ENCODE data around the gene SMARCA1. TPM values are rescaled to one million over a fixed set of nuclear protein-coding genes. Genes with fewer than 3 reads are reported as not detected.

Gene SMARCA1
- total and polyA plus RNA-seq, 4 donors, result 7.8 to 104 (median 15.7) TPM

DNA sequence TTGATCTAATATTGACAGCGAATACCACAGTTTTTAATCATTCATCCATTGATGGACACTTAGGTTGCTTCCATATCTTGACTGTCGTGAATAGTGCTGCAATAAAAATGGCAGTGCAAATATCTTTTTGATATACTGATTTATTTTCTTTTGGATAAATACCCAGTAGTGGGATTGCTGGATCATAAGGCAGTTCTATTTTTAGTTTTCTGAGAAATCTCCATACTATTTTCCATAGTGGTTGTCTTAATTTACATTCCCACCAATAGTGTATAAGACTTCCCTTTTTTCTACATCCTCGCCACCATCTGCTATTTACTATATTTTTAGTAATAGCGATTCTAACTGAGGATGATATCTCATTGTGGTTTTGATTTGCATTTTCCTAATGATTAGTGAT is 100.1 kb downstream of the SMARCA1 start:
- 73 to 100% methylated on average over 4 of the region's 4 CpGs for WGBS, 2 donors
- H3K4me1 ChIP-seq (ENCODE audit: control insufficient read depth in 5 of 5, insufficient read depth in 5 of 5, low read length in 5 of 5), result no peaks in the 10 kb centered on the region
- no peak overlapping the region for H3K4me3 ChIP-seq
- H3K36me3 ChIP-seq (ENCODE audit: control insufficient read depth in 4 of 4, insufficient read depth in 4 of 4, low read length in 4 of 4), result no peaks in the 10 kb centered on the region
- no peak overlapping the region for H3K27ac ChIP-seq (ENCODE audit: low read depth in 1 of 2, low read length in 1 of 2)
- peaks cover 0 to 4% (median 0%) of the 10 kb centered on the region in 4 donors for H3K9me3 ChIP-seq (ENCODE audit: control insufficient read depth in 4 of 4, insufficient read depth in 3 of 4, low read length in 3 of 4)
- no peak overlapping the region for H3K9ac ChIP-seq (ENCODE audit: insufficient read depth in 1 of 2, low read length in 2 of 2)
- H3K27me3 ChIP-seq (ENCODE audit: control insufficient read depth in 3 of 3, insufficient read depth in 3 of 3, low read length in 2 of 3), result no peaks in the 10 kb centered on the region
- DNase-seq (no peak), ATAC-seq (ENCODE audit: insufficient read depth, low FRiP score) (no peak)
- TF ChIP-seq, protein P1, sequence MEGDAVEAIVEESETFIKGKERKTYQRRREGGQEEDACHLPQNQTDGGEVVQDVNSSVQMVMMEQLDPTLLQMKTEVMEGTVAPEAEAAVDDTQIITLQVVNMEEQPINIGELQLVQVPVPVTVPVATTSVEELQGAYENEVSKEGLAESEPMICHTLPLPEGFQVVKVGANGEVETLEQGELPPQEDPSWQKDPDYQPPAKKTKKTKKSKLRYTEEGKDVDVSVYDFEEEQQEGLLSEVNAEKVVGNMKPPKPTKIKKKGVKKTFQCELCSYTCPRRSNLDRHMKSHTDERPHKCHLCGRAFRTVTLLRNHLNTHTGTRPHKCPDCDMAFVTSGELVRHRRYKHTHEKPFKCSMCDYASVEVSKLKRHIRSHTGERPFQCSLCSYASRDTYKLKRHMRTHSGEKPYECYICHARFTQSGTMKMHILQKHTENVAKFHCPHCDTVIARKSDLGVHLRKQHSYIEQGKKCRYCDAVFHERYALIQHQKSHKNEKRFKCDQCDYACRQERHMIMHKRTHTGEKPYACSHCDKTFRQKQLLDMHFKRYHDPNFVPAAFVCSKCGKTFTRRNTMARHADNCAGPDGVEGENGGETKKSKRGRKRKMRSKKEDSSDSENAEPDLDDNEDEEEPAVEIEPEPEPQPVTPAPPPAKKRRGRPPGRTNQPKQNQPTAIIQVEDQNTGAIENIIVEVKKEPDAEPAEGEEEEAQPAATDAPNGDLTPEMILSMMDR (IDR thresholded peaks at IDR 0.05; ENCODE audit: control extremely low read depth, extremely low read depth), result no peak

DNA sequence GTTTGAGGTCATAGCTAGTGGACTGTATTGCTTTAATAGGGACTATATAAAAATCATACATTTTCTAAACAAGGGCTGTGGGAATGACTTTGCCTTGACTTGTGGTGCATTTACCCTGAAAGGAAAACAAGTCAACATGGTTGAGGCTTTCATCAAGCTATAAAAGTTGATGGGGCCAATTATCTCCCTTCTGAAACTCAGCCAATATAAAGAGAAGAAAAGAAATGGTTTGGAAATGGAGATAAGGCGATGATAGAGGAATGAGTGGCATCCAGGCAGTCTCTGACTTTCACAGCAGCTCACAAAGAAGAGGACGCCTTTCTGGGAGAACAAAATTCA is 118.7 kb downstream of the SMARCA1 start:
- TF ChIP-seq, protein P1 (IDR thresholded peaks at IDR 0.05; ENCODE audit: control extremely low read depth, extremely low read depth), result no peak

GRCh38 chrX:129403974-129404669 is 119.2 kb downstream of the SMARCA1 start:
- H3K4me3 ChIP-seq, result no peak overlapping the region
- no peak overlapping the region for H3K9ac ChIP-seq (ENCODE audit: insufficient read depth in 1 of 2, low read length in 2 of 2)
- no peak overlapping the region for H3K27ac ChIP-seq (ENCODE audit: low read depth in 1 of 2, low read length in 1 of 2)
- no peaks in the 10 kb centered on the region for H3K36me3 ChIP-seq (ENCODE audit: control insufficient read depth in 4 of 4, insufficient read depth in 4 of 4, low read length in 4 of 4)
- H3K4me1 ChIP-seq (ENCODE audit: control insufficient read depth in 5 of 5, insufficient read depth in 5 of 5, low read length in 5 of 5), result no peaks in the 10 kb centered on the region
- WGBS, 2 donors, result 54 to 73% methylated on average over 2 of the region's 2 CpGs
- ATAC-seq (ENCODE audit: insufficient read depth, low FRiP score) (no peak), DNase-seq (no peak)
- TF ChIP-seq, protein P1 (IDR thresholded peaks at IDR 0.05; ENCODE audit: control extremely low read depth, extremely low read depth), result no peak
- no peaks in the 10 kb centered on the region for H3K9me3 ChIP-seq (ENCODE audit: control insufficient read depth in 4 of 4, insufficient read depth in 3 of 4, low read length in 3 of 4)
- no peaks in the 10 kb centered on the region for H3K27me3 ChIP-seq (ENCODE audit: control insufficient read depth in 3 of 3, insufficient read depth in 3 of 3, low read length in 2 of 3)

More for the DNA sequence above, 118.7 kb downstream of the SMARCA1 start:
- Histone ChIP-seq H3K9ac (ENCODE audit: insufficient read depth in 1 of 2, low read length in 2 of 2) (no peak overlapping the region), H3K27me3 (ENCODE audit: control insufficient read depth in 3 of 3, insufficient read depth in 3 of 3, low read length in 2 of 3) (no peaks in the 10 kb centered on the region), H3K27ac (ENCODE audit: low read depth in 1 of 2, low read length in 1 of 2) (no peak overlapping the region), H3K4me3 (no peak overlapping the region), H3K36me3 (ENCODE audit: control insufficient read depth in 4 of 4, insufficient read depth in 4 of 4, low read length in 4 of 4) (no peaks in the 10 kb centered on the region), H3K9me3 (ENCODE audit: control insufficient read depth in 4 of 4, insufficient read depth in 3 of 4, low read length in 3 of 4) (no peaks in the 10 kb centered on the region), H3K4me1 (ENCODE audit: control insufficient read depth in 5 of 5, insufficient read depth in 5 of 5, low read length in 5 of 5) (no peaks in the 10 kb centered on the region)
- ATAC-seq (ENCODE audit: insufficient read depth, low FRiP score), result no peak
- DNase-seq, result no peak
- 66 to 95% methylated on average over 2 of the region's 2 CpGs for WGBS, 2 donors

Small RNAs within 50 kb of the gene (small RNA-seq; reads per million reads assigned to genes)
- gene RF01169 (ENCODE audit: low replicate concordance) (not detected), gene RNA5SP513 (ENCODE audit: low replicate concordance) (not detected), gene RPS26P56 (ENCODE audit: low replicate concordance) (not detected)

Other genes starting within 250 kb of the SMARCA1 start
- 10 to 100 TPM; 18.2 to 20.2 TPM for gene OCRL, start 16.8 kb upstream of the SMARCA1 start, total RNA-seq
- 1 to 10 TPM; 8.6 to 9.9 TPM for gene OCRL, start 16.8 kb upstream of the SMARCA1 start, polyA plus RNA-seq
- gene APLN, start 131.5 kb upstream of the SMARCA1 start, total RNA-seq, result 1 to 10 TPM; 1.8 to 3.9 TPM
- 10 to 100 TPM in 1 of 2 donors, 1 to 10 TPM in 1; 7.5 to 10.4 TPM for gene APLN, start 131.5 kb upstream of the SMARCA1 start, polyA plus RNA-seq
- gene XPNPEP2, start 215.5 kb upstream of the SMARCA1 start, total RNA-seq, result 1 to 10 TPM; 1.9 to 2.1 TPM
- under 1 TPM; 0.61 to 0.71 TPM for gene XPNPEP2, start 215.5 kb upstream of the SMARCA1 start, polyA plus RNA-seq